Uterus (tissue), 4 donors: ENCODE results near the gene DHRS1. TPM values are rescaled to one million over a fixed set of nuclear protein-coding genes. Genes with fewer than 3 reads are reported as not detected.

ENCODE experiments used
- DNase-seq, 2 donors: peaks; one replicate each; pipeline ENCODE4 v3.0.0-alpha.2; 2019 to 2020
- H3K27ac ChIP-seq, 2 donors: fragments of 200-600 bp; sonication (generic); 1 replicate in 1 of 2; 2 replicates in 1 of 2; pipeline ENCODE4 v1.5.1; 2016 to 2018
- H3K27me3 ChIP-seq, 2 donors: fragments of 200-600 bp; sonication (generic); one replicate each; pipeline ENCODE4 v1.5.1; 2018 to 2019; ENCODE audit warnings: control low read depth in 1 of 2
- H3K36me3 ChIP-seq, 2 donors: fragments of 200-600 bp; sonication (generic); one replicate each; pipeline ENCODE4 v1.5.1; 2019; ENCODE audit warnings: control low read depth in 1 of 2
- H3K4me1 ChIP-seq, 2 donors: fragments of 200-600 bp; sonication (generic); one replicate each; pipeline ENCODE4 v1.5.1; 2018 to 2019; ENCODE audit warnings: control low read depth in 1 of 2
- H3K4me3 ChIP-seq, 2 donors: fragments of 200-600 bp; sonication (generic); 1 replicate in 1 of 2; 2 replicates in 1 of 2; pipeline ENCODE4 v1.5.1; 2018 to 2019; ENCODE audit warnings: mild to moderate bottlenecking in 1 of 2
- H3K9me3 ChIP-seq, 2 donors: fragments of 200-600 bp; sonication (generic); one replicate each; pipeline ENCODE4 v1.5.1; 2019; ENCODE audit warnings: control low read depth in 1 of 2
- CTCF ChIP-seq, 4 experiments: fragments of 200-600 bp in 2 of 4; fragments of 450-650 bp in 2 of 4; sonication (generic) in 2 of 4; IDR thresholded peaks; one replicate each; pipeline ENCODE4 v1.5.1; 2016 to 2019; ENCODE audit warnings: antibody characterized with exemption in 4 of 4, mild to moderate bottlenecking in 2 of 4, moderate library complexity in 1 of 4
- POLR2A ChIP-seq, 2 donors: fragments of 450-650 bp; IDR thresholded peaks; one replicate each; pipeline ENCODE4 v1.6.1; 2016; ENCODE audit warnings: antibody characterized with exemption in 2 of 2, mild to moderate bottlenecking in 1 of 2, moderate library complexity in 1 of 2
- intact Hi-C: fragments of 100-400 bp; cut with DNase I; formaldehyde crosslinking; loops from one replicate; pipeline ENCODE4 v1.15.1; 2023; ENCODE audit warnings: low total_unique reads
- total RNA-seq, 4 donors: library from RNA; depleted of rRNA in 3 of 4; stranded (reverse); fragments of >200 nt in 3 of 4; gene quantifications; one replicate each; pipeline versions ENCODE4 v1.1.0 to v1.2.4, GENCODE V29; 2014 to 2023
- donor health status: DM: yes; HTN: yes; CAD: no.

Gene DHRS1
- total RNA-seq, 4 donors from 2014 or later, result 17.0 to 52.4 (median 37.7) TPM

- H3K27me3 ChIP-seq, result no peaks in the 10 kb centered on the region
- TF ChIP-seq POLR2A (IDR thresholded peaks at IDR 0.05), result no peak
- no peak overlapping the region for H3K27ac ChIP-seq
- intact Hi-C loops, result no loop called here
- no peaks in the 10 kb centered on the region for H3K4me1 ChIP-seq
- no peaks in the 10 kb centered on the region for H3K36me3 ChIP-seq
- H3K4me3 ChIP-seq, result no peak overlapping the region
- no peak for DNase-seq
- H3K9me3 ChIP-seq, result no peaks in the 10 kb centered on the region
These were observed 26.1 kb downstream of the DHRS1 start for GRCh38 chr14:24273422-24273998.

GRCh38 chr14:24272467-24272866 lies 27.1 kb downstream of the DHRS1 start:
- no peaks in the 10 kb centered on the region for H3K27me3 ChIP-seq
- intact Hi-C loops, result no loop called here
- H3K9me3 ChIP-seq, result no peaks in the 10 kb centered on the region
- TF ChIP-seq POLR2A (IDR thresholded peaks at IDR 0.05) (no peak), CTCF (IDR thresholded peaks at IDR 0.05) (no peak)
- H3K4me1 ChIP-seq, result no peaks in the 10 kb centered on the region
- no peaks in the 10 kb centered on the region for H3K36me3 ChIP-seq
- no peak overlapping the region for H3K4me3 ChIP-seq
- DNase-seq, result no peak
- no peak overlapping the region for H3K27ac ChIP-seq

GRCh38 chr14:24271834-24272263 lies 27.7 kb downstream of the DHRS1 start:
- TF ChIP-seq POLR2A (IDR thresholded peaks at IDR 0.05) (no peak), CTCF (IDR thresholded peaks at IDR 0.05) (no peak)
- intact Hi-C loops, result no loop called here
- Histone ChIP-seq H3K36me3 (no peaks in the 10 kb centered on the region), H3K4me3 (peak overlapping the region; percentile 73 to 94), H3K27ac (peak overlapping the region; percentile 92 to 98), H3K27me3 (no peaks in the 10 kb centered on the region), H3K9me3 (no peaks in the 10 kb centered on the region), H3K4me1 (no peaks in the 10 kb centered on the region)
- no peak for DNase-seq

GRCh38 chr14:24271134-24271833 lies 28.3 kb downstream of the DHRS1 start, which contains the start of gene RABGGTA:
Gene RABGGTA (minus strand): TSS chr14:24271597. CDS start chr14:24271115, 482 bp downstream.
- H3K27ac ChIP-seq, result peak within 1 kb of the TSS; percentile 92 to 98
- H3K4me1 ChIP-seq, result no peaks in the 10 kb centered on the region
- TF ChIP-seq POLR2A (IDR thresholded peaks at IDR 0.05) (peak in 1 of 2 donors; percentile 69), CTCF (IDR thresholded peaks at IDR 0.05) (peak; percentile 64 to 86 (median 84))
- H3K36me3 ChIP-seq, result no peaks in the 10 kb centered on the region
- H3K27me3 ChIP-seq, result no peaks in the 10 kb centered on the region
- peak; percentile 75 to 86 for DNase-seq
- H3K4me3 ChIP-seq, result peak within 1 kb of the TSS; percentile 73 to 94
- H3K9me3 ChIP-seq, result no peaks in the 10 kb centered on the region
- intact Hi-C loops, result no loop called here

GRCh38 chr14:24270537-24271133 lies 28.9 kb downstream of the DHRS1 start:
- Histone ChIP-seq H3K27me3 (no peaks in the 10 kb centered on the region), H3K27ac (peak overlapping the region; percentile 92 to 98), H3K36me3 (no peaks in the 10 kb centered on the region), H3K4me1 (no peaks in the 10 kb centered on the region), H3K4me3 (peak overlapping the region; percentile 73 to 94), H3K9me3 (no peaks in the 10 kb centered on the region)
- intact Hi-C loops, result no loop called here
- no peak for TF ChIP-seq CTCF (IDR thresholded peaks at IDR 0.05)
- TF ChIP-seq POLR2A (IDR thresholded peaks at IDR 0.05), result no peak
- DNase-seq, result no peak
